ENCODE data around the gene CENPP.

GRCh38 chr9:92641092-92641809, 315.5 kb downstream of the CENPP start:
- TF ChIP-seq CTCF (IDR thresholded peaks at IDR 0.05; ENCODE audit: low read length): no peak
- TF ChIP-seq EZH2 (optimal IDR thresholded peaks at IDR 0.05; ENCODE audit: low read depth, low read length): no peak
- no peak for TF ChIP-seq EZH2phosphoT487 (IDR thresholded peaks at IDR 0.05; ENCODE audit: low read length)

Data from MM.1S (cell line).